IgD-negative memory B cell (primary cell): ENCODE measurements around the gene TLE1. TPM values are rescaled to one million over a fixed set of nuclear protein-coding genes. Genes with fewer than 3 reads are reported as not detected.

Experiments used
- H3K27ac Mint-ChIP-seq, 3 donors: one replicate each; pipeline ENCODE4 v1.8.0; 2020 to 2022; ENCODE audit warnings: mild to moderate bottlenecking in 3 of 3, mixed read lengths in 3 of 3, moderate library complexity in 1 of 3
- H3K27me3 Mint-ChIP-seq: one replicate; pipeline ENCODE4 v1.8.0; 2021; ENCODE audit warnings: mixed read lengths
- H3K36me3 Mint-ChIP-seq: one replicate; pipeline ENCODE4 v1.8.0; 2020; ENCODE audit warnings: mild to moderate bottlenecking, mixed read lengths
- H3K4me1 Mint-ChIP-seq, 3 donors: one replicate each; pipeline ENCODE4 v1.8.0; 2020 to 2022; ENCODE audit warnings: mixed read lengths in 3 of 3, mild to moderate bottlenecking in 1 of 3
- H3K4me3 Mint-ChIP-seq, 4 donors: one replicate each; pipeline ENCODE4 v1.8.0; 2020 to 2022; ENCODE audit warnings: mild to moderate bottlenecking in 4 of 4, mixed read lengths in 4 of 4, moderate library complexity in 3 of 4
- H3K9me3 Mint-ChIP-seq, 3 donors: one replicate each; pipeline ENCODE4 v1.8.0; 2020 to 2021; ENCODE audit warnings: mixed read lengths in 3 of 3, mild to moderate bottlenecking in 1 of 3
- polyA plus RNA-seq: library from polyadenylated mRNA; unstranded; fragments of 300-500 nt; fragmentation: Illumina TruSeq; gene quantifications from one replicate; pipeline ENCODE4 v1.2.3, GENCODE V29; 2021

Gene TLE1
- polyA plus RNA-seq, 1 donor from 2014 or later = 115 TPM

GRCh38 chr9:81629440-81629839 is 59.9 kb downstream of the TLE1 start:
- Mint-ChIP-seq H3K27me3 (no peaks in the 10 kb centered on the region), H3K27ac (no peak overlapping the region), H3K9me3 (no peaks in the 10 kb centered on the region), H3K4me1 (peaks cover 0 to 18% (median 11%) of the 10 kb centered on the region in 3 donors), H3K4me3 (no peak overlapping the region), H3K36me3 (peaks cover 7% of the 10 kb centered on the region)

- no peaks in the 10 kb centered on the region for H3K9me3 Mint-ChIP-seq
- no peak overlapping the region for H3K4me3 Mint-ChIP-seq
- no peaks in the 10 kb centered on the region for H3K27me3 Mint-ChIP-seq
- H3K27ac Mint-ChIP-seq = no peak overlapping the region
- H3K4me1 Mint-ChIP-seq = peaks cover 0 to 18% (median 11%) of the 10 kb centered on the region in 3 donors
- H3K36me3 Mint-ChIP-seq = peaks cover 5% of the 10 kb centered on the region
Observed at GRCh38 chr9:81628897-81629296, 60.5 kb downstream of the TLE1 start.

GRCh38 chr9:81627481-81627880 is 61.9 kb downstream of the TLE1 start:
- Mint-ChIP-seq H3K4me3 (no peak overlapping the region), H3K36me3 (peaks cover 5% of the 10 kb centered on the region), H3K27me3 (no peaks in the 10 kb centered on the region), H3K9me3 (no peaks in the 10 kb centered on the region), H3K27ac (peak overlapping the region in 1 of 3 donors; percentile 59), H3K4me1 (peaks cover 7 to 22% (median 13%) of the 10 kb centered on the region in 3 donors)

GRCh38 chr9:81626511-81626910 is 62.8 kb downstream of the TLE1 start:
- Mint-ChIP-seq H3K27ac (no peak overlapping the region), H3K9me3 (no peaks in the 10 kb centered on the region), H3K4me1 (peaks cover 8 to 21% (median 13%) of the 10 kb centered on the region in 3 donors)

GRCh38 chr9:81625969-81626368 is 63.4 kb downstream of the TLE1 start:
- Mint-ChIP-seq H3K4me3 (no peak overlapping the region), H3K36me3 (peaks cover 2% of the 10 kb centered on the region), H3K27ac (no peak overlapping the region), H3K4me1 (peaks cover 11 to 20% (median 13%) of the 10 kb centered on the region in 3 donors), H3K9me3 (no peaks in the 10 kb centered on the region), H3K27me3 (no peaks in the 10 kb centered on the region)

More at GRCh38 chr9:81626511-81626910, 62.8 kb downstream of the TLE1 start:
- Mint-ChIP-seq H3K27me3 (no peaks in the 10 kb centered on the region), H3K36me3 (peaks cover 2% of the 10 kb centered on the region), H3K4me3 (no peak overlapping the region)

GRCh38 chr9:81623778-81624177 is 65.6 kb downstream of the TLE1 start:
- H3K9me3 Mint-ChIP-seq = no peaks in the 10 kb centered on the region
- H3K27me3 Mint-ChIP-seq = no peaks in the 10 kb centered on the region
- peak overlapping the region in 1 of 3 donors; percentile 76 for H3K27ac Mint-ChIP-seq
- peaks cover 24 to 40% (median 24%) of the 10 kb centered on the region in 3 donors for H3K4me1 Mint-ChIP-seq
- peaks cover 2% of the 10 kb centered on the region for H3K36me3 Mint-ChIP-seq
- peak overlapping the region in 1 of 4 donors; percentile 17 for H3K4me3 Mint-ChIP-seq

GRCh38 chr9:81622471-81623255 is 66.7 kb downstream of the TLE1 start:
- H3K27me3 Mint-ChIP-seq = no peaks in the 10 kb centered on the region
- H3K36me3 Mint-ChIP-seq = peaks cover 6% of the 10 kb centered on the region
- no peaks in the 10 kb centered on the region for H3K9me3 Mint-ChIP-seq
- peaks cover 24 to 41% (median 24%) of the 10 kb centered on the region in 3 donors for H3K4me1 Mint-ChIP-seq
- no peak overlapping the region for H3K27ac Mint-ChIP-seq
- H3K4me3 Mint-ChIP-seq = no peak overlapping the region

GRCh38 chr9:81621785-81622259 is 67.5 kb downstream of the TLE1 start:
- Mint-ChIP-seq H3K4me3 (no peak overlapping the region), H3K27ac (no peak overlapping the region)

GRCh38 chr9:81621118-81621517 is 68.2 kb downstream of the TLE1 start:
- no peak overlapping the region for H3K27ac Mint-ChIP-seq
- H3K4me3 Mint-ChIP-seq = no peak overlapping the region
- H3K36me3 Mint-ChIP-seq = peaks cover 6% of the 10 kb centered on the region
- peaks cover 21 to 38% (median 29%) of the 10 kb centered on the region in 3 donors for H3K4me1 Mint-ChIP-seq
- H3K27me3 Mint-ChIP-seq = no peaks in the 10 kb centered on the region
- no peaks in the 10 kb centered on the region for H3K9me3 Mint-ChIP-seq

More at GRCh38 chr9:81621785-81622259, 67.5 kb downstream of the TLE1 start:
- no peaks in the 10 kb centered on the region for H3K9me3 Mint-ChIP-seq
- peaks cover 24 to 41% (median 26%) of the 10 kb centered on the region in 3 donors for H3K4me1 Mint-ChIP-seq
- no peaks in the 10 kb centered on the region for H3K27me3 Mint-ChIP-seq
- peaks cover 6% of the 10 kb centered on the region for H3K36me3 Mint-ChIP-seq

GRCh38 chr9:81620002-81620390 is 69.4 kb downstream of the TLE1 start:
- H3K27ac Mint-ChIP-seq = no peak overlapping the region
- no peaks in the 10 kb centered on the region for H3K9me3 Mint-ChIP-seq
- H3K36me3 Mint-ChIP-seq = peaks cover 9% of the 10 kb centered on the region
- peak overlapping the region in 2 of 4 donors; percentile 67 to 82 for H3K4me3 Mint-ChIP-seq
- H3K4me1 Mint-ChIP-seq = peaks cover 20 to 33% (median 29%) of the 10 kb centered on the region in 3 donors
- no peaks in the 10 kb centered on the region for H3K27me3 Mint-ChIP-seq

- no peaks in the 10 kb centered on the region for H3K9me3 Mint-ChIP-seq
- H3K4me1 Mint-ChIP-seq = peaks cover 20 to 30% (median 29%) of the 10 kb centered on the region in 3 donors
- no peaks in the 10 kb centered on the region for H3K27me3 Mint-ChIP-seq
- peaks cover 12% of the 10 kb centered on the region for H3K36me3 Mint-ChIP-seq
- H3K27ac Mint-ChIP-seq = peak overlapping the region in 1 of 3 donors; percentile 23
- peak overlapping the region in 2 of 4 donors; percentile 67 to 82 for H3K4me3 Mint-ChIP-seq
Observed at GRCh38 chr9:81619353-81620001, 69.9 kb downstream of the TLE1 start.

GRCh38 chr9:81618923-81619322 is 70.4 kb downstream of the TLE1 start:
- Mint-ChIP-seq H3K36me3 (peaks cover 13% of the 10 kb centered on the region), H3K9me3 (no peaks in the 10 kb centered on the region), H3K27ac (no peak overlapping the region), H3K27me3 (no peaks in the 10 kb centered on the region), H3K4me1 (peaks cover 20 to 30% (median 29%) of the 10 kb centered on the region in 3 donors), H3K4me3 (no peak overlapping the region)

GRCh38 chr9:81616141-81616540 is 73.2 kb downstream of the TLE1 start:
- Mint-ChIP-seq H3K36me3 (peaks cover 13% of the 10 kb centered on the region), H3K9me3 (no peaks in the 10 kb centered on the region), H3K27ac (no peak overlapping the region), H3K4me1 (peaks cover 16 to 23% (median 18%) of the 10 kb centered on the region in 3 donors), H3K4me3 (no peak overlapping the region), H3K27me3 (no peaks in the 10 kb centered on the region)

GRCh38 chr9:81614335-81614734 is 75.0 kb downstream of the TLE1 start:
- no peak overlapping the region for H3K27ac Mint-ChIP-seq
- H3K36me3 Mint-ChIP-seq = peaks cover 11% of the 10 kb centered on the region
- H3K9me3 Mint-ChIP-seq = no peaks in the 10 kb centered on the region
- no peak overlapping the region for H3K4me3 Mint-ChIP-seq
- no peaks in the 10 kb centered on the region for H3K27me3 Mint-ChIP-seq
- peaks cover 14 to 21% (median 18%) of the 10 kb centered on the region in 3 donors for H3K4me1 Mint-ChIP-seq
